GM18907 (cell line): ENCODE results near the gene CLCN6.

ENCODE experiments used
- ATAC-seq: cut with Tn5 transposase; IDR thresholded peaks from one replicate; pipeline ENCODE4 v1.9.1; 2021; ENCODE audit warnings: mild to moderate bottlenecking, moderate library complexity; ENCODE audit not compliant: unreplicated experiment

Gene CLCN6, protein sequence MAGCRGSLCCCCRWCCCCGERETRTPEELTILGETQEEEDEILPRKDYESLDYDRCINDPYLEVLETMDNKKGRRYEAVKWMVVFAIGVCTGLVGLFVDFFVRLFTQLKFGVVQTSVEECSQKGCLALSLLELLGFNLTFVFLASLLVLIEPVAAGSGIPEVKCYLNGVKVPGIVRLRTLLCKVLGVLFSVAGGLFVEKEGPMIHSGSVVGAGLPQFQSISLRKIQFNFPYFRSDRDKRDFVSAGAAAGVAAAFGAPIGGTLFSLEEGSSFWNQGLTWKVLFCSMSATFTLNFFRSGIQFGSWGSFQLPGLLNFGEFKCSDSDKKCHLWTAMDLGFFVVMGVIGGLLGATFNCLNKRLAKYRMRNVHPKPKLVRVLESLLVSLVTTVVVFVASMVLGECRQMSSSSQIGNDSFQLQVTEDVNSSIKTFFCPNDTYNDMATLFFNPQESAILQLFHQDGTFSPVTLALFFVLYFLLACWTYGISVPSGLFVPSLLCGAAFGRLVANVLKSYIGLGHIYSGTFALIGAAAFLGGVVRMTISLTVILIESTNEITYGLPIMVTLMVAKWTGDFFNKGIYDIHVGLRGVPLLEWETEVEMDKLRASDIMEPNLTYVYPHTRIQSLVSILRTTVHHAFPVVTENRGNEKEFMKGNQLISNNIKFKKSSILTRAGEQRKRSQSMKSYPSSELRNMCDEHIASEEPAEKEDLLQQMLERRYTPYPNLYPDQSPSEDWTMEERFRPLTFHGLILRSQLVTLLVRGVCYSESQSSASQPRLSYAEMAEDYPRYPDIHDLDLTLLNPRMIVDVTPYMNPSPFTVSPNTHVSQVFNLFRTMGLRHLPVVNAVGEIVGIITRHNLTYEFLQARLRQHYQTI

GRCh38 chr1:11805422-11806306 is at the start of gene CLCN6, which contains the start of gene MTHFR:
Gene CLCN6, plus strand, starts transcription at chr1:11806191. Its CDS starts 72 bp downstream, at chr1:11806263.
Gene MTHFR, minus strand, starts transcription at chr1:11805964. Its CDS starts 2,848 bp downstream, at chr1:11803116.
- peak; percentile 86 for ATAC-seq

DNA sequence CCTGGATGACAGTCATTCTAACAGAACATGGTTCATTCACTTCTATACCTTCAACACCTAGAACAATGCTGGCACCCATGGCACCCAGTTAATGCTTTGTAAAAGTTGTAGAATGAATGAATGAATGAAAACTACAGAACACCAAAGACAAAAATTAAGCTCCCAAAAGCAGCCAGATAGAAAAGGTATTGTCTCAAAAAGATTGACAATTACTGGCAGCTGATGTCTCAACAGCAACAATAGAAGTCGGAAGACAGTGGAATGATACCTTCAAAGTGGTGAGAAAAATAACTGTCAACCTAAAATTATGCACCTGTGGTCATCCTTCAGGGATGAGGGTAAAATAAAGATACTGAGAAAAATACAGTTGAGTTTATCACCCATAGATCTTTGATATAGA is 48.9 kb upstream of the CLCN6 start:
- ATAC-seq = no peak

- ATAC-seq = no peak
Measured at GRCh38 chr1:11759791-11760190, 46.2 kb upstream of the CLCN6 start.

- no peak for ATAC-seq
Measured at GRCh38 chr1:11761285-11761684, 44.7 kb upstream of the CLCN6 start.

DNA sequence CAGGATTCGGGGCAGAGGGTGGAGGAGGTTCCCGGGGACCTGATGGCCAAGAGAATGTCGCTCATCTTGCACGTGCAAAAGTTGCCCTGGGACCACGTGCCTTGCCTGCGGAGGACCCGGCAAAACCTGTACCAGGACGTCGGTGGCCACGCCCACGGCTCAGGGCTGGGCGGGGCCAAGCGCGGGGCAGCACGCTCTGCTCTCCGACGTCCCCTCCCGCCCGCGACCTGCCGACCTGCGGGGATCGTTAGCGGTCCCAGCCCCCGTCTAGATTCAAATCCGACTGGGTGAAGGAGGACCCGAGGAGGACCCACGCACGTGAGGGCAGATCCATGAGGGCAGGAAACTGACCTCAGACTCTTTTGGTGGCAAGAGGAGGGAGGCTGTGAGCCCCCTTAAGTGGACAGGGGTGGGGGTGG is 44.0 kb upstream of the CLCN6 start, which contains the start of gene C1orf167:
Gene C1orf167 (plus strand): TSS at position 206 of the 419 bp plus-strand sequence. CDS start 2,208 bp downstream, outside the sequence.
- no peak for ATAC-seq

DNA sequence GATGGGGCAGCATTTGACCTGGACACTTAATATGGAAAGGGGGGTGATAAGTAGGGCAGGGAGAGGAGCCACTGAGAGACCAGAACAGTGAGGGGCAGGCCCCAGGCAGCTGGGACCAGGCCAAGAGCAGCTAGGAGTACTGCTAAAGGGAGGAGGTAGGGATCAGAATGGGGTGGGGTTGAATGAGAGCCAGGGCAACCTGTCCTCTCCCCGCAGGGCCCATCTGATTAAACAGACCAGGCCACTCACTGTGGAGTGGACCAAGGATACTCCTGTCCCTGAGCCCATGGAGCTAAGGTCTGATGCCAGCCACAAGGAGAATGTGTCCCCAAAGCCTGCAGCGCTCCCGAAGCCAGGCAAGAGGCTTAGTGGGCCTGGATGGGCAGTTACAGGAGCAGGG is 41.9 kb upstream of the CLCN6 start:
- no peak for ATAC-seq

DNA sequence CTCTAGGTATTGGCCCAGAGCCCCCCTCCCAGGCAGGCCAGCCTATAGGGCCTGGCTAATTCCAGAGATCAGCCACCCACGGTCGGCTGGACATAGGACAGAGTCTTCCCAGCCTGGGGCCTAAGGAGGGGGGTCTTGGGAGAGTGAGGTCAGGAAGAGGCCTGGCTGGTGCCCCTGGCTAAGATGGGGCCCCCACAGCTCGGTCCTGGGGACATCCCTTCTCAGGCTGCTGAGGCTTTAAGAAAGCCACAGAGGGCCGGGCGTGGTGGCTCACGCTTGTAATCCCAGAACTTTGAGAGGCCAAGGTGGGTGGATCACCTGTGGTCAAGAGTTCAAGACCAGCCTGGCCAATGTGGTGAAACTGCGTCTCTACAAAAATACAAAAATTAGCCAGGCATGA is 41.5 kb upstream of the CLCN6 start:
- ATAC-seq = no peak

- ATAC-seq = no peak
Measured at GRCh38 chr1:11765661-11766428, 40.1 kb upstream of the CLCN6 start.

GRCh38 chr1:11766429-11766776 is 39.6 kb upstream of the CLCN6 start:
- ATAC-seq = no peak

GRCh38 chr1:11767922-11768704 is 37.9 kb upstream of the CLCN6 start:
- no peak for ATAC-seq

GRCh38 chr1:11768821-11769220 is 37.2 kb upstream of the CLCN6 start:
- no peak for ATAC-seq

GRCh38 chr1:11769274-11769673 is 36.7 kb upstream of the CLCN6 start:
- ATAC-seq = no peak

GRCh38 chr1:11770011-11770410 is 36.0 kb upstream of the CLCN6 start:
- ATAC-seq = no peak

GRCh38 chr1:11771481-11772043 is 34.4 kb upstream of the CLCN6 start:
- no peak for ATAC-seq

- no peak for ATAC-seq
Measured at GRCh38 chr1:11772458-11772857, 33.5 kb upstream of the CLCN6 start.

DNA sequence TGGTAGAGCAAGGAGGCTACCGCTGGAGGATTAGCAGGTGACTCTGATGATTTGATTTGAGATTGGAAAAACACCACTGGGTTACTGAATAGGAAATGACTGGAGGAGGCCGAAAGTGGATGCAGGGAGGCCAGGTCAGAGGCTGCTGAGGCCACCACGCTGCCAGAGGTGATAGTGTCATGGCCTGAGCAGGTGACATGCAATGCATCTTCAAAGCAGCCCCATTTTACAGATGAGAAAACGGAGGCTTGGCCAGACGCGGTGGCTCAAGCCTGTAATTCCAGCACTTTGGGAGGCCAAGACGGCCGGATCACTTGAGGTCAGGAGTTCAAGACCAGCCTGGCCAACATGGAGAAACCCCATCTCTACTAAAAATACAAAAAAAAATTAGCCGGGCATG is 31.2 kb upstream of the CLCN6 start:
- ATAC-seq = no peak

- ATAC-seq = no peak
Measured at GRCh38 chr1:11777658-11778322, 28.2 kb upstream of the CLCN6 start.

- no peak for ATAC-seq
Measured at GRCh38 chr1:11778336-11778735, 27.7 kb upstream of the CLCN6 start.
